PC-3 (cell line): ENCODE results near the gene FAHD2A. TPM values are rescaled to one million over a fixed set of nuclear protein-coding genes. Genes with fewer than 3 reads are reported as not detected.

ENCODE experiments used
- ATAC-seq: fragments of 200-7000 bp; cut with Tn5 transposase; 2 replicates; pipeline ENCODE4 v1.9.1; 2020; ENCODE audit warnings: mild to moderate bottlenecking, moderate library complexity
- BruUV-seq: library from RNA; stranded (reverse); fragments of 400-500 nt; replicated peaks from 2 replicates; lab custom pipeline; 2021; lab: Mats Ljungman, UMichigan
- CTCF ChIA-PET: fragments of 300-600 bp; sonication (Branson Sonifier 250); formaldehyde crosslinking; loops from one replicate; lab custom pipeline; 2022; ENCODE audit warnings: antibody characterized with exemption; lab: Charles Lee
- POLR2A ChIA-PET: fragments of 300-600 bp; sonication (Branson Sonifier 250); formaldehyde crosslinking; loops from one replicate; lab custom pipeline; 2022; ENCODE audit warnings: antibody characterized with exemption; ENCODE audit not compliant: unreplicated experiment; lab: Charles Lee
- DNase-seq: peaks from one replicate; pipeline ENCODE4 v3.0.0-alpha.2; 2015
- H2AFZ ChIP-seq: fragments of 300-600 bp; sonication (generic); 2 replicates; pipeline ENCODE4 v1.6.0; 2016; ENCODE audit warnings: antibody characterized with exemption, low read length
- H3F3A ChIP-seq: fragments of 300-600 bp; sonication (generic); one replicate; pipeline ENCODE4 v1.6.0; 2017; ENCODE audit warnings: antibody characterized with exemption, low read length, control low read depth, mild to moderate bottlenecking; ENCODE audit not compliant: unreplicated experiment
- H3K27ac ChIP-seq: fragments of 300-600 bp; sonication (generic); 2 replicates; pipeline ENCODE4 v1.5.1; 2016; ENCODE audit warnings: mild to moderate bottlenecking, low read length
- H3K27me3 ChIP-seq: fragments of 300-600 bp; sonication (generic); 2 replicates; pipeline ENCODE4 v1.6.1; 2016; ENCODE audit warnings: low read length, mixed read lengths
- H3K36me3 ChIP-seq: fragments of 300-600 bp; sonication (generic); 2 replicates; pipeline ENCODE4 v1.6.1; 2016; ENCODE audit warnings: low read depth, mixed run types, low read length, mixed read lengths
- H3K4me1 ChIP-seq: fragments of 300-600 bp; sonication (generic); 2 replicates; pipeline ENCODE4 v1.5.1; 2016; ENCODE audit warnings: low read length; ENCODE audit not compliant: insufficient read depth
- H3K4me2 ChIP-seq: fragments of 300-600 bp; sonication (generic); 2 replicates; pipeline ENCODE4 v1.6.0; 2016; ENCODE audit warnings: low read length
- H3K4me3 ChIP-seq: fragments of 300-600 bp; sonication (generic); 2 replicates; pipeline ENCODE4 v1.5.1; 2016; ENCODE audit warnings: mild to moderate bottlenecking, low read length, mixed read lengths
- H3K79me2 ChIP-seq: fragments of 300-600 bp; sonication (generic); 2 replicates; pipeline ENCODE4 v1.6.1; 2017; ENCODE audit warnings: low read length, mixed read lengths
- H3K9ac ChIP-seq: fragments of 300-600 bp; sonication (generic); 2 replicates; pipeline ENCODE4 v1.6.0; 2016; ENCODE audit warnings: mild to moderate bottlenecking, low read length
- H3K9me2 ChIP-seq: fragments of 300-600 bp; sonication (generic); replicated peaks from 2 replicates; pipeline ENCODE4 v1.6.1; 2016; ENCODE audit warnings: mixed run types, low read length, mixed read lengths
- H3K9me3 ChIP-seq: fragments of 300-600 bp; sonication (generic); 2 replicates; pipeline ENCODE4 v1.6.1; 2016; ENCODE audit warnings: low read length, mixed read lengths
- H4K20me1 ChIP-seq: fragments of 300-600 bp; sonication (generic); 2 replicates; pipeline ENCODE4 v1.6.1; 2016; ENCODE audit warnings: low read length, mixed read lengths
- EZH2 ChIP-seq: fragments of 300-600 bp; sonication (generic); IDR thresholded peaks from one replicate; pipeline ENCODE4 v1.6.1; 2017; ENCODE audit warnings: antibody characterized with exemption, mild to moderate bottlenecking, low read length; ENCODE audit not compliant: unreplicated experiment
- EZH2phosphoT487 ChIP-seq: fragments of 300-600 bp; sonication (generic); IDR thresholded peaks from 2 replicates; pipeline ENCODE4 v1.6.1; 2018; ENCODE audit warnings: mild to moderate bottlenecking, antibody characterized with exemption, low read length, borderline replicate concordance
- intact Hi-C: fragments of 100-400 bp; cut with micrococcal nuclease; formaldehyde crosslinking; loops from 2 replicates; pipeline ENCODE4 v1.9.0; 2023
- total RNA-seq: library from RNA; depleted of rRNA; stranded (reverse); fragments of >200 nt; gene quantifications from 2 replicates; pipeline ENCODE4 v1.2.3, GENCODE V29; 2014
- TF ChIP-seq, protein P1 (sequence below): fragments of 300-600 bp; sonication (generic); conservative IDR thresholded peaks from 2 replicates; pipeline ENCODE4 v1.5.1; 2017; ENCODE audit warnings: antibody characterized with exemption, low read depth, mild to moderate bottlenecking, low read length

The FAHD2A gene
- total RNA-seq, 1 experiment from 2014 or later, result 20.5 TPM

DNA sequence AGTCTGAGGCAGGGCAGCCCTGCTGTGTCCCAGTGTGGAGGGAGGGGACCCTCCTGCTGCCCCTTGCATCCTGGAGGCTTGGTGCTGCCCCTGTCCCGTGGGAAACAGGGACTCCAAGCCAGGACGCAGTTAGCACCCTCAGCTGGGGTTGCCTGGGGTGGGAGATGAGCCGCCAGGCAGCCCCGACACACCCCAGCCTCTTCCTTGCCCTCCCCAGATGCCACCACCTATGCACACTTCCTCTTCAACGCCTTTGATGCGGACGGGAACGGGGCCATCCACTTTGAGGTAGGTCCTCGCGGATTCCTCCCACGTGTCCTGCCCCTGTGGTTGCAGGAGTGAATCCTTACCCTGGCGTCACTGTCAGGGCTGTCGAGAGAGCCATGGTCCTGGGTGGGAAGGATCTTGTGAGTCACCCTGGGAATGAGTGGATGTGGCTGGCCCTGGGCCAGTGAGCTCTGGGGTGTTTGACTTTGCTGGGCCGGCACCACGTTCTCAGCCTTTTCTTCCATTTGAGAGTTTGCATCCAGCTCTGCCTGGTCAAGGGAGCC lies 27.5 kb upstream of the FAHD2A start:
- CTCF ChIA-PET, result no interaction called here

DNA sequence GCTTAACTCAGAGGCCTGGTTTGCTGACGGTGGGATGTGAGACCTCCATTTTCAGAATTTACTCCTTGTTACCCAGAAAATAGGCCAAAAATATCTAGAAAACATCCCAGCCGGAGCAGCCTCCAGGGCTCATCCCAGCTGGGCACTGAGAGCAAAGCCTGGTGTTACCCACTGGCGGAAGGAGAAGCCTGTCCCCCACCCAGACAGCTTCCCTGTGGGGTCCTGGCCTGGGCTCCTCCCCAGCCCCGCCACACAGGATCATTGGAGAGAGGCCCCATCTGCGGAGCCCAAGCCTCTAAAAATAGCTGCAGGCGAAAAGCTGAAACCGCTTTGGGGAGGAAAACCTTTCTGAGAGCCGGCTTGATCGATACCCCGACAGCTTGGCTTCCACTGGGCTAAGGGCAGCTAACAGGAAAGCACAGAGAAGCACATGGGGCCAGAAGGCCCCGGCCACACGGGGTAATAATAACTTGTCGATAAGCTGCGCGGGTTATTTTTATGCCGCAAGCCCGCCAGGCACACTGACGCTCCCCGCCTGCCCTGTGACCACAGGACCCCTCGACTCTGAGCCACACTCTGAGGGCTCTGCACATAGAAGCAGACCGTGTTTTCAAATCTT lies 26.9 kb upstream of the FAHD2A start:
- BruUV-seq, result no TSS peak
- no peaks in the 10 kb centered on the region for H3F3A ChIP-seq
- H3K27me3 ChIP-seq, result no peaks in the 10 kb centered on the region
- no peaks in the 10 kb centered on the region for H4K20me1 ChIP-seq
- no peak overlapping the region for H3K27ac ChIP-seq
- intact Hi-C loops, result no loop called here
- ChIA-PET POLR2A (no interaction called here), CTCF (no interaction called here)
- H3K9me2 ChIP-seq, result no peaks in the 10 kb centered on the region
- no peak overlapping the region for H2AFZ ChIP-seq
- H3K79me2 ChIP-seq, result no peaks in the 10 kb centered on the region
- TF ChIP-seq, protein P1, sequence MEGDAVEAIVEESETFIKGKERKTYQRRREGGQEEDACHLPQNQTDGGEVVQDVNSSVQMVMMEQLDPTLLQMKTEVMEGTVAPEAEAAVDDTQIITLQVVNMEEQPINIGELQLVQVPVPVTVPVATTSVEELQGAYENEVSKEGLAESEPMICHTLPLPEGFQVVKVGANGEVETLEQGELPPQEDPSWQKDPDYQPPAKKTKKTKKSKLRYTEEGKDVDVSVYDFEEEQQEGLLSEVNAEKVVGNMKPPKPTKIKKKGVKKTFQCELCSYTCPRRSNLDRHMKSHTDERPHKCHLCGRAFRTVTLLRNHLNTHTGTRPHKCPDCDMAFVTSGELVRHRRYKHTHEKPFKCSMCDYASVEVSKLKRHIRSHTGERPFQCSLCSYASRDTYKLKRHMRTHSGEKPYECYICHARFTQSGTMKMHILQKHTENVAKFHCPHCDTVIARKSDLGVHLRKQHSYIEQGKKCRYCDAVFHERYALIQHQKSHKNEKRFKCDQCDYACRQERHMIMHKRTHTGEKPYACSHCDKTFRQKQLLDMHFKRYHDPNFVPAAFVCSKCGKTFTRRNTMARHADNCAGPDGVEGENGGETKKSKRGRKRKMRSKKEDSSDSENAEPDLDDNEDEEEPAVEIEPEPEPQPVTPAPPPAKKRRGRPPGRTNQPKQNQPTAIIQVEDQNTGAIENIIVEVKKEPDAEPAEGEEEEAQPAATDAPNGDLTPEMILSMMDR, result no peak
- TF ChIP-seq EZH2, result no peak
- no peak for TF ChIP-seq EZH2phosphoT487
- DNase-seq (no peak), ATAC-seq (no peak)
- H3K36me3 ChIP-seq, result no peaks in the 10 kb centered on the region
- no peaks in the 10 kb centered on the region for H3K9me3 ChIP-seq
- H3K4me1 ChIP-seq, result no peaks in the 10 kb centered on the region
- no peak overlapping the region for H3K4me2 ChIP-seq
- H3K4me3 ChIP-seq, result no peak overlapping the region
- no peak overlapping the region for H3K9ac ChIP-seq

More for the DNA sequence above, 27.5 kb upstream of the FAHD2A start:
- BruUV-seq, result no TSS peak
- Histone ChIP-seq H3K9me2 (no peaks in the 10 kb centered on the region), H3F3A (no peaks in the 10 kb centered on the region), H3K27me3 (no peaks in the 10 kb centered on the region), H4K20me1 (no peaks in the 10 kb centered on the region), H3K4me2 (no peak overlapping the region), H3K4me1 (no peaks in the 10 kb centered on the region), H3K27ac (no peak overlapping the region), H3K79me2 (no peaks in the 10 kb centered on the region), H3K9ac (no peak overlapping the region), H3K36me3 (no peaks in the 10 kb centered on the region), H3K9me3 (no peaks in the 10 kb centered on the region), H2AFZ (no peak overlapping the region), H3K4me3 (no peak overlapping the region)
- ATAC-seq (no peak), DNase-seq (no peak)
- POLR2A ChIA-PET, result no interaction called here
- intact Hi-C loops, result no loop called here
- TF ChIP-seq EZH2phosphoT487, result no peak
- TF ChIP-seq, protein P1, result no peak
- no peak for TF ChIP-seq EZH2
